WTC11 (cell line): ENCODE results near the gene PSMB9.

Experiments
- GABPB1 ChIP-seq: sonication (generic); formaldehyde crosslinking; IDR thresholded peaks from 2 replicates; pipeline ENCODE4 v1.8.1; 2023; ENCODE audit warnings: mild to moderate bottlenecking, missing genetic modification reagents
- SP1 ChIP-seq: sonication (generic); formaldehyde crosslinking; conservative IDR thresholded peaks from 2 replicates; pipeline ENCODE4 v1.8.1; 2022; ENCODE audit warnings: missing genetic modification reagents
- ZNF263 ChIP-seq: sonication (generic); formaldehyde crosslinking; IDR thresholded peaks from 2 replicates; pipeline ENCODE4 v1.8.1; 2022; ENCODE audit warnings: low read depth, mild to moderate bottlenecking, moderate library complexity, missing genetic modification reagents
- TF ChIP-seq, protein P1 (sequence below): sonication (generic); formaldehyde crosslinking; IDR thresholded peaks from 2 replicates; pipeline ENCODE4 v1.8.0; 2022; ENCODE audit warnings: mild to moderate bottlenecking, missing genetic modification reagents
- TF ChIP-seq, protein P2 (sequence below): sonication (generic); formaldehyde crosslinking; IDR thresholded peaks from 2 replicates; pipeline ENCODE4 v1.8.1; 2022; ENCODE audit warnings: low read depth, mild to moderate bottlenecking, moderate library complexity, missing genetic modification reagents, borderline replicate concordance

DNA sequence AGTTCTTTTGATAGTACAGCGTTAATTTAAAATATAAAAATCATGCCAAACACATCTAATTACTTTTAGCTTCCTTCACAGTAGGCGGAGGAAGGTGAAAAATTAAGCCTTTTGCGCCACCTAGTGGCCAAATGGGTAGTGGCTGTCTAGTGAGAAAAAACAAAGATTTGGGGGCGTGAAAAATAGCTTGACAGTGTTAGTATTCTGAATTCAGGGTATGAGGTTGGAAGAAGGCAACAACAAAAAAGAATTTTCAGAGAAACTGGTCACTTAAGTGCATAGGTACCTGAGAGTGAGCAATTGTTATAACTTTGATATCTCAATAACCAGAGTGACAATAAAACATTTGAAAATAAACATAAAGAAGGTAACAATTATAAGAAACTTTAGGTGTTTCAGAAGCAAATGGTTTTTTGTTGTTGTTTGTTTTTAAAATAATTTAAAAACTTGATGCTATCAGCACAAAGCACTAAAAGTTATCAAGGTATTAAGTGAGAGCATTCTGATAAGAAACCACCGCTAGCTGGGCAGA lies 14.3 kb downstream of the PSMB9 start:
- TF ChIP-seq ZNF263 (no peak), SP1 (CRISPR knock-in tag) (no peak), GABPB1 (CRISPR knock-in tag) (no peak)
- TF ChIP-seq, protein P1, sequence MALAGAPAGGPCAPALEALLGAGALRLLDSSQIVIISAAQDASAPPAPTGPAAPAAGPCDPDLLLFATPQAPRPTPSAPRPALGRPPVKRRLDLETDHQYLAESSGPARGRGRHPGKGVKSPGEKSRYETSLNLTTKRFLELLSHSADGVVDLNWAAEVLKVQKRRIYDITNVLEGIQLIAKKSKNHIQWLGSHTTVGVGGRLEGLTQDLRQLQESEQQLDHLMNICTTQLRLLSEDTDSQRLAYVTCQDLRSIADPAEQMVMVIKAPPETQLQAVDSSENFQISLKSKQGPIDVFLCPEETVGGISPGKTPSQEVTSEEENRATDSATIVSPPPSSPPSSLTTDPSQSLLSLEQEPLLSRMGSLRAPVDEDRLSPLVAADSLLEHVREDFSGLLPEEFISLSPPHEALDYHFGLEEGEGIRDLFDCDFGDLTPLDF, result no peak
- TF ChIP-seq, protein P2, sequence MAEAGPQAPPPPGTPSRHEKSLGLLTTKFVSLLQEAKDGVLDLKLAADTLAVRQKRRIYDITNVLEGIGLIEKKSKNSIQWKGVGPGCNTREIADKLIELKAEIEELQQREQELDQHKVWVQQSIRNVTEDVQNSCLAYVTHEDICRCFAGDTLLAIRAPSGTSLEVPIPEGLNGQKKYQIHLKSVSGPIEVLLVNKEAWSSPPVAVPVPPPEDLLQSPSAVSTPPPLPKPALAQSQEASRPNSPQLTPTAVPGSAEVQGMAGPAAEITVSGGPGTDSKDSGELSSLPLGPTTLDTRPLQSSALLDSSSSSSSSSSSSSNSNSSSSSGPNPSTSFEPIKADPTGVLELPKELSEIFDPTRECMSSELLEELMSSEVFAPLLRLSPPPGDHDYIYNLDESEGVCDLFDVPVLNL (CRISPR knock-in tag), result no peak
